Adrenal gland (tissue), 12 donors: Measurements from ENCODE around the gene CDH2. TPM values are rescaled to one million over a fixed set of nuclear protein-coding genes. Genes with fewer than 3 reads are reported as not detected.

Experiments
- DNase-seq, 7 donors: peaks; one replicate each; pipeline ENCODE4 v3.0.0-alpha.2; 2019 to 2020
- H3K27ac ChIP-seq, 5 donors: fragments of 200-600 bp; sonication (generic) in 4 of 5; 1 replicate in 3 of 5; 2 replicates in 2 of 5; pipeline versions ENCODE4 v1.5.1 to v1.8.0; 2016 to 2020; ENCODE audit warnings: mild to moderate bottlenecking in 1 of 5
- H3K27me3 ChIP-seq: fragments of 200-600 bp; 2 replicates; pipeline ENCODE4 v1.8.0; 2021
- H3K36me3 ChIP-seq, 2 donors: fragments of 200-600 bp; replicated peaks in 1 of 2; 1 replicate in 1 of 2; 2 replicates in 1 of 2; pipeline versions ENCODE4 v1.5.1 to v1.8.0; 2018 to 2022
- H3K4me1 ChIP-seq, 2 donors: fragments of 200-600 bp; replicated peaks in 1 of 2; 1 replicate in 1 of 2; 2 replicates in 1 of 2; pipeline versions ENCODE4 v1.5.1 to v1.8.0; 2018 to 2021
- H3K4me3 ChIP-seq, 4 donors: fragments of 200-600 bp; sonication (generic) in 3 of 4; one replicate each; pipeline ENCODE4 v1.5.1; 2016 to 2018
- H3K9me3 ChIP-seq, 3 donors: fragments of 200-600 bp; sonication (generic) in 1 of 3; replicated peaks in 1 of 3; 1 replicate in 2 of 3; 2 replicates in 1 of 3; pipeline versions ENCODE4 v1.5.1 to v1.8.0; 2016 to 2021
- CTCF ChIP-seq, 6 experiments: fragments of 450-650 bp in 4 of 6; fragments of 200-600 bp in 2 of 6; sonication (generic) in 1 of 6; IDR thresholded peaks; 1 replicate in 5 of 6; 2 replicates in 1 of 6; pipeline versions ENCODE4 v1.5.1 to v1.8.0; 2016 to 2021; ENCODE audit warnings: antibody characterized with exemption in 6 of 6, mild to moderate bottlenecking in 2 of 6, moderate library complexity in 1 of 6
- POLR2A ChIP-seq, 2 donors: fragments of 450-650 bp; IDR thresholded peaks; one replicate each; pipeline ENCODE4 v1.6.1; 2017; ENCODE audit warnings: antibody characterized with exemption in 2 of 2, mild to moderate bottlenecking in 2 of 2, moderate library complexity in 1 of 2
- WGBS, 4 donors: extraction: QIAGEN DNeasy Blood & Tissue Kit in 2 of 4; methylation state at CpG; one replicate each; pipeline versions ENCODE4 v1.1.5 to v1.1.7; 2013 to 2017; 5-methylcytosine and 5-hydroxymethylcytosine counted together
- intact Hi-C, 2 donors: fragments of 100-400 bp; cut with DNase I; formaldehyde crosslinking; loops; one replicate each; pipeline versions ENCODE4 v1.14.1 to v1.15.0; 2022 to 2023
- polyA plus RNA-seq, 3 donors: library from polyadenylated mRNA; stranded (reverse); fragments of 200-250 nt in 2 of 3; fragments of 350-450 nt in 1 of 3; fragmentation: Illumina TruSeq in 1 of 3; extraction: RNeasy Lipid Tissue Mini Kit (QIAGEN cat#74804) in 1 of 3; gene quantifications; one replicate each; pipeline ENCODE4 v1.2.3, GENCODE V29; 2013 to 2014
- total RNA-seq, 9 donors: library from RNA; depleted of rRNA in 4 of 9; stranded (reverse); fragments of >200 nt in 4 of 9; fragments of 120-200 nt in 1 of 9; fragmentation: NEBNext Ultra II Directional in 1 of 9; extraction: Animal tissue kit (Norgen Biotek cat#: 25700) in 1 of 9; gene quantifications; one replicate each; pipeline versions ENCODE4 v1.1.0 to v1.2.4, GENCODE V29; 2013 to 2023
- donor health status: healthy with polysubstance abuse.
- donor health status: Bipolar disorder and iron deficiency.
- donor health status: DM: yes; HTN: yes; CAD: no.
- donor health status: DM: no; HTN: no; CAD: no.
- donor health status: DM: no; HTN: no; CAD: no.
- donor health status: DM: yes; HTN: yes; CAD: no.

CDH2 gene
- total and polyA plus RNA-seq, 12 donors, result 13.9 to 305 (median 129) TPM

GRCh38 chr18:28075501-28075900, 101.4 kb downstream of the CDH2 start:
- Histone ChIP-seq H3K9me3 (no peaks in the 10 kb centered on the region), H3K27ac (peak overlapping the region in 1 of 5 donors; percentile 23), H3K36me3 (no peaks in the 10 kb centered on the region), H3K4me3 (no peak overlapping the region), H3K27me3 (no peaks in the 10 kb centered on the region), H3K4me1 (peaks cover 17 to 32% of the 10 kb centered on the region in 2 donors)
- peak in 2 of 7 donors; percentile 19 to 29 for DNase-seq
- intact Hi-C loops, result no loop called here
- 70 to 90% (median 79%) methylated on average over 3 of the region's 3 CpGs for WGBS, 4 donors
- no peak for TF ChIP-seq CTCF (IDR thresholded peaks at IDR 0.05)
- TF ChIP-seq POLR2A (IDR thresholded peaks at IDR 0.05), result no peak

- no peak for DNase-seq
- Histone ChIP-seq H3K36me3 (no peaks in the 10 kb centered on the region), H3K27ac (no peak overlapping the region), H3K4me1 (peaks cover 17 to 32% of the 10 kb centered on the region in 2 donors), H3K27me3 (no peaks in the 10 kb centered on the region), H3K9me3 (no peaks in the 10 kb centered on the region), H3K4me3 (no peak overlapping the region)
- TF ChIP-seq CTCF (IDR thresholded peaks at IDR 0.05) (no peak), POLR2A (IDR thresholded peaks at IDR 0.05) (no peak)
- intact Hi-C loops, result no loop called here
- WGBS, 4 donors, result 48 to 66% (median 55%) methylated on average over 1 of the region's 1 CpG
Observed at GRCh38 chr18:28074076-28074475, 102.9 kb downstream of the CDH2 start.

GRCh38 chr18:28073658-28074057, 103.3 kb downstream of the CDH2 start:
- H3K27me3 ChIP-seq, result no peaks in the 10 kb centered on the region
- 13 to 38% (median 19%) methylated on average over 3 of the region's 3 CpGs for WGBS, 4 donors

GRCh38 chr18:28071199-28071598, 105.7 kb downstream of the CDH2 start:
- Histone ChIP-seq H3K4me3 (no peak overlapping the region), H3K4me1 (peaks cover 7 to 24% of the 10 kb centered on the region in 2 donors), H3K27ac (peak overlapping the region in 1 of 5 donors; percentile 56), H3K36me3 (no peaks in the 10 kb centered on the region), H3K27me3 (no peaks in the 10 kb centered on the region), H3K9me3 (no peaks in the 10 kb centered on the region)
- WGBS, 4 donors, result 49 to 69% (median 60%) methylated on average over 5 of the region's 5 CpGs
- TF ChIP-seq POLR2A (IDR thresholded peaks at IDR 0.05), result no peak
- TF ChIP-seq CTCF (IDR thresholded peaks at IDR 0.05), result no peak
- no peak for DNase-seq
- intact Hi-C loops, result no loop called here

More at GRCh38 chr18:28073658-28074057, 103.3 kb downstream of the CDH2 start:
- H3K27ac ChIP-seq, result no peak overlapping the region
- no peak overlapping the region for H3K4me3 ChIP-seq
- intact Hi-C loops, result no loop called here
- H3K9me3 ChIP-seq, result no peaks in the 10 kb centered on the region
- DNase-seq, result no peak
- no peak for TF ChIP-seq POLR2A (IDR thresholded peaks at IDR 0.05)
- TF ChIP-seq CTCF (IDR thresholded peaks at IDR 0.05), result no peak
- H3K4me1 ChIP-seq, result peaks cover 16 to 30% of the 10 kb centered on the region in 2 donors
- H3K36me3 ChIP-seq, result no peaks in the 10 kb centered on the region
